HG03442 (cell line): ENCODE results near the gene ASRGL1.

Experiments used
- ATAC-seq: cut with Tn5 transposase; IDR thresholded peaks from one replicate; pipeline ENCODE4 v1.9.1; 2021; ENCODE audit warnings: mild to moderate bottlenecking, moderate library complexity; ENCODE audit not compliant: unreplicated experiment

ASRGL1 gene

DNA sequence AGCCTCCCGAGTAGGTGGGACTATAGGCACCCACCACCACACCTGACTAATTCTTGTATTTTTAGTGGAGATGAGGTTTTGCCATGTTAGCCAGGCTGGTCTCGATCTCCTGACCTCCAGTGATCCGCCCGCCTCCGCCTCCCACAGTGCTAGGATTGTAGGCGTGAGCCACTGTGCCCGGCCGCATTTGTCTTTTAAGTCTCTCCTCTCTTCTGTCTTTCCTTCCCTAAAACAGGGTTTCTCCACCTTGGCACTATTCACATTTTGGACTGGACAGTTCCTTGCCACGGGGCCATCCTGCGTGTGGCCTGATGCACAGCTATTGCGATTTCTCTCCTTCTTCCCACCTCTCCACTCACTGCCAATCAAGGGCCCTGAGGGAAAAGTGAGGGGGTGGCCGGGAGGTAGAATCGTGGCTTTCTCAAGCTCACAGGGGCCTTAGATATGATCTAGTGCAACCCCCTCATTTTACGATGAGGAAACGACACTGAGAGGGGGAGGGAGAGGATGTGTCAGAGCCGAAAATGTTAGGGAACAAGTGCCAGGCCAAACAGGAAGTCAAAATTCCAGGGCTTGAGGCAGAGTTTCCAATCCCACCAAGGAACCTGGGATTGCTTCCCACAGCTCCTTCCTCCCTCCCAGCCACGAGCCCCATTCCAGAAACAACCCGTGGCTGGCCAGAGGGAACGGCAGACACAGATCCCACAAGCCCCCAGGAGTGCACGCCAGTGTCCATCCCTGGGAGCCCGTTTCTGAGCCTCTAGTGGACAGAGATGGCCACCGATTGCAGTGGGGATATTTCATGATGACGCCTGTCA is 102.7 kb downstream of the ASRGL1 start:
- no peak for ATAC-seq
